Muscle of arm (tissue), 14 donors: ENCODE measurements around the gene PCDHB3. TPM values are rescaled to one million over a fixed set of nuclear protein-coding genes. Genes with fewer than 3 reads are reported as not detected.
A peak's percentile ranks its signal among the peaks of the same experiment; 100 is the strongest.
"Not testable (repeated sequence)": the region's sequence is repeated elsewhere in the genome, so short reads cannot be mapped to it uniquely, and the experiment has no call there.

ENCODE experiments used
- DNase-seq: peaks from one replicate; pipeline ENCODE4 v3.0.0-alpha.2; 2013
- long read RNA-seq, 11 donors: transcript quantifications; one replicate each; lab custom pipeline, GENCODE V29; 2026
- polyA plus RNA-seq, 12 donors: library from polyadenylated mRNA; unstranded; fragments of 120-200 nt; gene quantifications; one replicate each; pipeline ENCODE4 v1.2.1, GENCODE V29; 2013; ENCODE audit not compliant: insufficient read length in 12 of 12

Gene PCDHB3
- polyA plus RNA-seq = 1 to 10 TPM in 10 of 12 donors, not detected in 2; 1.4 to 2.4 (median 2.1) TPM
- long read RNA-seq, donor 1, partial matches to known transcripts = 0 of 2 reads
- long read RNA-seq, donor 1, other reads (novel, unspliced or antisense) = 0 of 2 reads
- long read RNA-seq, donor 2, partial matches to known transcripts = 0 of 2 reads
- long read RNA-seq, donor 2, other reads (novel, unspliced or antisense) = 0 of 2 reads
- long read RNA-seq, donor 3, partial matches to known transcripts = 0 of 3 reads
- long read RNA-seq, donor 3, other reads (novel, unspliced or antisense) = 0 of 3 reads
- long read RNA-seq, donor 4, partial matches to known transcripts = 0 of 1 reads
- long read RNA-seq, donor 4, other reads (novel, unspliced or antisense) = 0 of 1 reads
- long read RNA-seq, donor 5 = 0 reads
- long read RNA-seq, donor 6 = 0 reads
- long read RNA-seq, donor 7, partial matches to known transcripts = 0 of 1 reads
- long read RNA-seq, donor 7, other reads (novel, unspliced or antisense) = 0 of 1 reads
- long read RNA-seq, donor 8, partial matches to known transcripts = 0 of 1 reads
- long read RNA-seq, donor 8, other reads (novel, unspliced or antisense) = 0 of 1 reads
- long read RNA-seq, donor 9, partial matches to known transcripts = 0 of 2 reads
- long read RNA-seq, donor 9, other reads (novel, unspliced or antisense) = 0 of 2 reads
- long read RNA-seq, donor 10, partial matches to known transcripts = 0 of 1 reads
- long read RNA-seq, donor 10, other reads (novel, unspliced or antisense) = 0 of 1 reads
- long read RNA-seq, donor 11 = 0 reads

DNA sequence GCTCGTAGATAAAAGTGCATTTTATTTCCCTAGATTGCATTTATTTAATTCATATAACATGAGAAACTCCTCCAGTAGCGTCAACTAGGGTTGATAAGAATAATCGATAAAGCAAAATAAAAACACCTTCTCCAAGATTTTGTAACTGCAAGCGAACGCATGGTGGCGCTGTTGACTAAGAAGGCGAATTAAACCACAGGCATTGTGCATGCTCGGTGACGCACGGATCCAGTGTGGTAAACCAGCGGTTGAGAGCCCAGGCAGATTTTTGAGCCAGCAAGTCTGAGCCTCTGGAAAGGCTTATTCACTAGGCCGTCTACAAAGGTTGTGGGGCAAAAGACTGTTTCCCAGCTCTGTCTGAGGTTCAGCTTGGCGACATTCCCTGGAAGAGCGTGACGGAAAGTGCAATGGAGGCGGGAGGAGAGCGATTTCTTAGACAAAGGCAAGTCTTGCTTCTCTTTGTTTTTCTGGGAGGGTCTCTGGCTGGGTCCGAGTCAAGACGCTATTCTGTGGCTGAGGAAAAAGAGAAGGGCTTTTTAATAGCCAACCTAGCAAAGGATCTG lies at the start of gene PCDHB3:
PCDHB3 (plus strand) TSS at position 231 of the 563 bp plus-strand sequence; CDS start at position 408, 177 bp downstream.
- no peak for DNase-seq

GRCh38 chr5:141050622-141051520 lies 49.4 kb upstream of the PCDHB3 start, which contains the start of gene PCDHB1:
Gene PCDHB1 (plus strand): TSS chr5:141051374. CDS start chr5:141051471, 97 bp downstream.
- no peak for DNase-seq

DNA sequence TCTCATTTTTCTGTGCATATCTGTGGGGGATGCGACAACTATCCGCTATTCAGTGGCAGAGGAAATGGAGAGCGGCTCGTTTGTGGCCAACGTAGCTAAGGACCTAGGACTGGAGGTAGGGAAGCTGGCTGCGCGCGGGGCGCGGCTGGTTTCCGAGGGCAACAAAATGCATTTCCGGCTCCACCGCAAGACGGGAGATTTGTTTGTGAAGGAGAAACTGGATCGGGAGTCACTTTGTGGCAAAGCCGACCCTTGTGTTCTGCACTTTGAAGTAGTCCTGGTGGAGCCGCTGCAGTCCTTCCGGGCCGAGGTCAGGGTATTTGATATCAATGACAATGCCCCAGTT lies 48.8 kb upstream of the PCDHB3 start:
- no peak for DNase-seq

GRCh38 chr5:141077826-141078225 lies 22.4 kb upstream of the PCDHB3 start:
- DNase-seq = no peak

- DNase-seq = no peak
Observed at GRCh38 chr5:141082228-141082627, 18.0 kb upstream of the PCDHB3 start.

DNA sequence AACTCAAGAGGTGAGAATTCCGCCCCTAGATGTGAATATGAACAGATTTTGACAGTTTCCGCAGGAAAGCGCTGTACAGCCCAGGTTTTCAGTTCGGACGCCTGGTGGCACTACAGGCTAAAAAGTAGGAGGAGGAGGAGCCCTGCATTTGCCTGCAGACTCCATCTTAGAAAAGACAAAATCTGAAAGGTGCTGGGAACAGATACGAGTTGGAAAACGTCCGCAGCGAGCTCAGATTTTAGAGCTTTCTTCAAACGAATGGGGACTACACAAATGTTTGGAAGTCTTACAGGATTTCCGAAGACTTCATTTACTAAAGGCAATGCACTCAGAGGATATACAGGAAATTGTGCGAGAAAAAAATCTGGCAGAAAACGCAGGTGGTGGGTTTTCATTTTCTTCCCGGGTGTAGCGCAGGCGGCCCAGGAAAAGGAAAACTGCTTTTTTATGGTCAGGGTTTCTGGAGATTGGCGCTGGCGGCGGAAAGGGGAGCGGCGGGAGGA lies 15.7 kb upstream of the PCDHB3 start:
- DNase-seq = no peak

- DNase-seq = peak; percentile 17
Observed at GRCh38 chr5:141094481-141095262, 5.6 kb upstream of the PCDHB3 start, which contains the start of gene PCDHB2. Gene PCDHB2 (plus strand): TSS chr5:141094615. CDS start chr5:141094791, 176 bp downstream.

DNA sequence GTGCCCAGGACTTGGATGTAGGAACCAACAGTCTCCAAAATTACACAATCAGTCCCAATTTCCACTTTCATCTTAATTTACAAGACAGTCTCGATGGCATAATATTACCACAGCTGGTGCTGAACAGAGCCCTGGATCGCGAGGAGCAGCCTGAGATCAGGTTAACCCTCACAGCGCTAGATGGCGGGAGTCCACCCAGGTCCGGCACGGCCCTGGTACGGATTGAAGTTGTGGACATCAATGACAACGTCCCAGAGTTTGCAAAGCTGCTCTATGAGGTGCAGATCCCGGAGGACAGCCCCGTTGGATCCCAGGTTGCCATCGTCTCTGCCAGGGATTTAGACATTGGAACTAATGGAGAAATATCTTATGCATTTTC lies 5.0 kb upstream of the PCDHB3 start:
- no peak for DNase-seq

GRCh38 chr5:141096181-141096580 lies 4.1 kb upstream of the PCDHB3 start:
- DNase-seq = not testable (repeated sequence)

DNA sequence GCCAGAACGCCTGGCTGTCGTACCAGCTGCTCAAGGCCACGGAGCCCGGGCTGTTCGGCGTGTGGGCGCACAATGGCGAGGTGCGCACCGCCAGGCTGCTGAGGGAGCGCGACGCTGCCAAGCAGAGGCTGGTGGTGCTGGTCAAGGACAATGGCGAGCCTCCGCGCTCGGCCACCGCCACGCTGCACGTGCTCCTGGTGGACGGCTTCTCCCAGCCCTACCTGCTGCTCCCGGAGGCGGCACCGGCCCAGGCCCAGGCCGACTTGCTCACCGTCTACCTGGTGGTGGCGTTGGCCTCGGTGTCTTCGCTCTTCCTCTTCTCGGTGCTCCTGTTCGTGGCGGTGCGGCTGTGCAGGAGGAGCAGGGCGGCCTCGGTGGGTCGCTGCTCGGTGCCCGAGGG lies 3.7 kb upstream of the PCDHB3 start:
- not testable (repeated sequence) for DNase-seq

GRCh38 chr5:141101059-141101458 lies 786 bp downstream of the PCDHB3 start:
- no peak for DNase-seq

- DNase-seq = not testable (repeated sequence)
Observed at GRCh38 chr5:141102070-141102469, 1.8 kb downstream of the PCDHB3 start.

GRCh38 chr5:141102471-141102870 lies 2.2 kb downstream of the PCDHB3 start:
- DNase-seq = not testable (repeated sequence)

GRCh38 chr5:141105350-141105749 lies 5.1 kb downstream of the PCDHB3 start:
- no peak for DNase-seq

DNA sequence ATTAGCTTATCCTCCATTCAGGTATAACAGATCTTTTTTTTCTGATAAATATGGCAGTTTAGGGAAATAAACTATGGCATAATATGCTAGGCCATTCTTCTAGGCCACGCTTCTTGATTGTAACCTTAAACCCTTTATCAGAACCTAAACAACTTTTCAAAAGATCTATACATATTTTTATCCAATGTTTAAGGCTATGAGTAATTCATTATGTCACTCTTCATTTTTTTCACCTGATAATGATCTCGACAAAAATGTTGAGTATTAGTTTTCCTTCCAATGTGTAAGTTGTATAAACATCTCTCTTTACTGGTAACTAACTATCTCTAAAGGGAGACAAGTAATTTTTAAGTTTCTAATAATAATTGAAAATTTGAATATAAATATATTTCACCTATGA lies 19.0 kb downstream of the PCDHB3 start:
- no peak for DNase-seq

- peak; percentile 25 for DNase-seq
Observed at GRCh38 chr5:141121563-141121962, 21.3 kb downstream of the PCDHB3 start, which contains the start of gene PCDHB4. Gene PCDHB4 (plus strand): TSS chr5:141121818. CDS start chr5:141121999, 181 bp downstream.

GRCh38 chr5:141121985-141122384 lies 21.7 kb downstream of the PCDHB3 start:
- DNase-seq = peak; percentile 8

GRCh38 chr5:141123396-141124135 lies 23.3 kb downstream of the PCDHB3 start:
- DNase-seq = not testable (repeated sequence)

DNA sequence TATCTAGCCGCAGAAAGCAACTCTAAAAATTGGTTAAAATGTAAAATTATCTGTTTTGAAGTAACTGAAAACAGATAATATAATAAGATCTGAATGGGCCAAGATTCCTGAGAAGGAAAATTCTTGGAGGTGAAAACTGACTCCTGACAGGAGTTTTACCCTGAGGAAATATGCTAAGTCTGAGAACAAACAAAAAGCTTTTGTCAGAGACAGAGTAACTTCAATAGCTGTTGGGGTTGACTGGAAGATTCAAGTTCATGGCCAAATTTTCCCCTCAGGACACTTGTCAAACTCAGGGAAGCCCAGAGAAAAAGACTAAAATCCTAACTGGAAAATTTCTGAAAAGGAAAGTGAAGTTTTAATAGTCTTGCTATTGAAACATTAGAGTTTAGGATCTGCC lies 27.0 kb downstream of the PCDHB3 start:
- DNase-seq = no peak
